HepG2 (cell line): ENCODE measurements around the gene SLX9. TPM values are rescaled to one million over a fixed set of nuclear protein-coding genes. Genes with fewer than 3 reads are reported as not detected.

Experiments used
- AHR ChIP-seq: IDR thresholded peaks from 2 replicates; pipeline ENCODE4 v1.6.1; 2018; ENCODE audit warnings: missing genetic modification reagents, missing compliant biosample characterization
- BATF2 ChIP-seq: sonication (generic); formaldehyde crosslinking; IDR thresholded peaks from 2 replicates; pipeline ENCODE4 v1.8.0; 2022; ENCODE audit warnings: mild to moderate bottlenecking, missing genetic modification reagents, moderate library complexity
- GZF1 ChIP-seq: sonication (generic); formaldehyde crosslinking; IDR thresholded peaks from 2 replicates; pipeline ENCODE4 v1.5.1; 2020; ENCODE audit warnings: mild to moderate bottlenecking, missing genetic modification reagents
- JUND ChIP-seq: sonication (generic); formaldehyde crosslinking; IDR thresholded peaks from 2 replicates; pipeline ENCODE4 v1.8.0; 2022; ENCODE audit warnings: mild to moderate bottlenecking, missing genetic modification reagents
- KDM1A ChIP-seq: IDR thresholded peaks from 2 replicates; pipeline ENCODE4 v1.6.1; 2016; ENCODE audit warnings: missing compliant biosample characterization
- KLF15 ChIP-seq: sonication (generic); formaldehyde crosslinking; IDR thresholded peaks from 2 replicates; pipeline ENCODE4 v1.8.1; 2023; ENCODE audit warnings: borderline replicate concordance, mild to moderate bottlenecking, inconsistent platforms, missing genetic modification reagents, mixed read lengths
- MAFK ChIP-seq, 2 experiments: IDR thresholded peaks in 1 of 2; conservative IDR thresholded peaks in 1 of 2; 2 replicates each; pipeline ENCODE4 v1.6.1; 2011; ENCODE audit warnings: improper control_type of control experiment in 2 of 2, low read length in 2 of 2
- MLLT10 ChIP-seq: sonication (generic); formaldehyde crosslinking; IDR thresholded peaks from 2 replicates; pipeline ENCODE4 v1.4.0; 2020; ENCODE audit warnings: missing genetic modification reagents
- NFKBIZ ChIP-seq: IDR thresholded peaks from 2 replicates; pipeline ENCODE4 v1.6.1; 2018; ENCODE audit warnings: missing genetic modification reagents, missing compliant biosample characterization
- NR3C1 ChIP-seq: sonication (generic); formaldehyde crosslinking; IDR thresholded peaks from 2 replicates; pipeline ENCODE4 v1.4.0; 2020; ENCODE audit warnings: missing genetic modification reagents
- PCBP1 ChIP-seq: fragments of 200-400 bp; formaldehyde crosslinking; IDR thresholded peaks from 2 replicates; pipeline ENCODE4 v1.6.1; 2017; ENCODE audit warnings: mild to moderate bottlenecking, low read depth, low read length, borderline replicate concordance
- PHF21A ChIP-seq: sonication (generic); formaldehyde crosslinking; IDR thresholded peaks from 2 replicates; pipeline ENCODE4 v1.5.0; 2020; ENCODE audit warnings: mild to moderate bottlenecking, missing genetic modification reagents
- RXRB ChIP-seq: IDR thresholded peaks from 2 replicates; pipeline ENCODE4 v1.6.1; 2016; ENCODE audit warnings: borderline replicate concordance, missing genetic modification reagents, missing compliant biosample characterization
- SMAD3 ChIP-seq: sonication (generic); formaldehyde crosslinking; IDR thresholded peaks from 2 replicates; pipeline ENCODE4 v1.4.0; 2020; ENCODE audit warnings: missing genetic modification reagents
- SRSF4 ChIP-seq: fragments of 200-400 bp; formaldehyde crosslinking; IDR thresholded peaks from one replicate; pipeline ENCODE4 v1.6.1; 2018; ENCODE audit warnings: mild to moderate bottlenecking, low read depth, low read length, moderate library complexity; ENCODE audit not compliant: poor library complexity, severe bottlenecking
- TBL1XR1 ChIP-seq: fragments of 150-350 bp; IDR thresholded peaks from 2 replicates; pipeline ENCODE4 v1.6.1; 2014; ENCODE audit warnings: borderline replicate concordance, low read length; ENCODE audit not compliant: partially characterized antibody
- ZFP37 ChIP-seq: sonication (generic); formaldehyde crosslinking; IDR thresholded peaks from 2 replicates; pipeline ENCODE4 v1.4.0; 2020; ENCODE audit warnings: missing genetic modification reagents, borderline replicate concordance
- ZKSCAN1 ChIP-seq: fragments of 150-350 bp; IDR thresholded peaks from 2 replicates; pipeline ENCODE4 v1.6.1; 2014; ENCODE audit warnings: low read length
- ZNF180 ChIP-seq: sonication (generic); formaldehyde crosslinking; IDR thresholded peaks from 2 replicates; pipeline ENCODE4 v1.4.0; 2020; ENCODE audit warnings: low read depth, missing genetic modification reagents, borderline replicate concordance
- ZNF251 ChIP-seq: sonication (generic); formaldehyde crosslinking; IDR thresholded peaks from 2 replicates; pipeline ENCODE4 v1.9.0; 2021; ENCODE audit warnings: mild to moderate bottlenecking, missing genetic modification reagents
- ZNF281 ChIP-seq: sonication (generic); formaldehyde crosslinking; IDR thresholded peaks from 2 replicates; pipeline ENCODE4 v1.4.0; 2020; ENCODE audit warnings: missing genetic modification reagents, borderline replicate concordance
- ZNF432 ChIP-seq: sonication (generic); formaldehyde crosslinking; IDR thresholded peaks from 2 replicates; pipeline ENCODE4 v1.5.0; 2020; ENCODE audit warnings: missing genetic modification reagents, mild to moderate bottlenecking, borderline replicate concordance
- ZNF510 ChIP-seq: sonication (generic); formaldehyde crosslinking; IDR thresholded peaks from 2 replicates; pipeline ENCODE4 v1.4.0; 2020; ENCODE audit warnings: low read depth, mild to moderate bottlenecking, missing genetic modification reagents
- ZNF543 ChIP-seq: sonication (generic); formaldehyde crosslinking; IDR thresholded peaks from 2 replicates; pipeline ENCODE4 v1.4.0; 2020; ENCODE audit warnings: mild to moderate bottlenecking, missing genetic modification reagents
- ZNF768 ChIP-seq: sonication (generic); formaldehyde crosslinking; IDR thresholded peaks from 2 replicates; pipeline ENCODE4 v1.4.0; 2020; ENCODE audit warnings: missing genetic modification reagents
- ZNF788 ChIP-seq: sonication (generic); formaldehyde crosslinking; IDR thresholded peaks from 2 replicates; pipeline ENCODE4 v1.5.0; 2020; ENCODE audit warnings: mild to moderate bottlenecking, missing genetic modification reagents, borderline replicate concordance
- polyA plus RNA-seq, 8 experiments: library from polyadenylated mRNA; depleted of rRNA in 3 of 8; stranded (reverse) in 7 of 8; unstranded in 1 of 8; fragments of >200 nt; fragmentation: Illumina TruSeq in 4 of 8; extraction: Trizol in 4 of 8; gene quantifications; 2 replicates each; pipeline versions ENCODE4 v1.2.1 to v1.2.3, GENCODE V29; 2011 to 2016; ENCODE audit warnings: low read depth in 4 of 8, missing spikeins in 1 of 8, mixed read lengths in 1 of 8; ENCODE audit not compliant: insufficient read depth in 1 of 8
- total RNA-seq, 5 experiments: library from RNA; depleted of rRNA; stranded (reverse); fragments of >200 nt; fragmentation: Illumina TruSeq; extraction: Trizol; gene quantifications; 2 replicates each; pipeline ENCODE4 v1.2.3, GENCODE V29; 2016; ENCODE audit warnings: low read depth in 1 of 5

Gene SLX9
- total and polyA plus RNA-seq, 2 of the 13 experiments (the other 11 are each of a cell fraction or from before 2014, with no cell fraction given) = 21.0 to 47.1 TPM

GRCh38 chr21:45021428-45022347 lies 81.9 kb downstream of the SLX9 start (continued):
- TF ChIP-seq ZNF432 (CRISPR knock-in tag) (no peak), ZNF510 (0 out of 2 replicates have a peak, but pooled peaks have one; percentile 67), NFKBIZ (CRISPR knock-in tag) (0 out of 2 replicates have a peak, but pooled peaks have one; percentile 51), ZNF768 (CRISPR knock-in tag) (peak; percentile 88), GZF1 (no peak), ZFP37 (CRISPR knock-in tag) (no peak), SRSF4 (no peak), MAFK (conservative IDR thresholded peaks at IDR 0.05 in 1 of 2, IDR thresholded peaks at IDR 0.05 in 1 of 2; ENCODE audit: low read length in 2 of 2) (peak; percentile 91 to 93), ZNF281 (CRISPR knock-in tag) (peak; percentile 25; the same call in 1 of the 2 replicates), BATF2 (no peak), RXRB (CRISPR knock-in tag) (peak; percentile 91), KLF15 (CRISPR knock-in tag) (no peak), MLLT10 (no peak), PCBP1 (no peak), ZNF251 (CRISPR knock-in tag) (no peak), AHR (no peak), ZNF788 (peak; percentile 71; the same call in 1 of the 2 replicates), JUND (CRISPR knock-in tag) (no peak), SMAD3 (0 out of 2 replicates have a peak, but pooled peaks have one; percentile 32), ZNF180 (CRISPR knock-in tag) (no peak), PHF21A (CRISPR knock-in tag) (no peak), NR3C1 (CRISPR knock-in tag) (no peak), ZNF543 (CRISPR knock-in tag) (0 out of 2 replicates have a peak, but pooled peaks have one; percentile 63), ZKSCAN1 (no peak), KDM1A (CRISPR knock-in tag) (0 out of 2 replicates have a peak, but pooled peaks have one; percentile 27), TBL1XR1 (no peak)
